A549 (cell line): ENCODE data around the gene SCG5.

Experiments used
- CEBPB ChIP-seq, 2 experiments: fragments of >200 bp in 1 of 2; sonication (Bioruptor Twin) in 1 of 2; formaldehyde crosslinking in 1 of 2; IDR thresholded peaks; 2 replicates each; pipeline ENCODE4 v1.6.1; 2012 to 2016
- CTCF ChIP-seq: fragments of >200 bp; sonication (Bioruptor Twin); formaldehyde crosslinking; IDR thresholded peaks from 3 replicates; pipeline ENCODE4 v1.5.1; 2016
- FOSB ChIP-seq: fragments of 250-450 bp; sonication (Bioruptor Pico); IDR thresholded peaks from 2 replicates; pipeline ENCODE4 v1.5.0; 2020; ENCODE audit warnings: mild to moderate bottlenecking, moderate library complexity
- HMGXB4 ChIP-seq: fragments of 250-450 bp; sonication (Bioruptor Pico); IDR thresholded peaks from 2 replicates; pipeline ENCODE4 v1.5.0; 2021; ENCODE audit warnings: mild to moderate bottlenecking, moderate library complexity, borderline replicate concordance
- JUN ChIP-seq, 2 experiments: fragments of >200 bp; sonication (Bioruptor Twin); formaldehyde crosslinking; IDR thresholded peaks; 2 replicates in 1 of 2; 3 replicates in 1 of 2; pipeline ENCODE4 v1.6.1; 2016 to 2017
- MAX ChIP-seq: IDR thresholded peaks from 2 replicates; pipeline ENCODE4 v1.6.1; 2012
- MYC ChIP-seq: IDR thresholded peaks from 2 replicates; pipeline ENCODE4 v1.6.1; 2012; ENCODE audit warnings: mild to moderate bottlenecking, inconsistent platforms, low read length, improper control_type of control experiment, borderline replicate concordance
- POLR2A ChIP-seq: IDR thresholded peaks from 2 replicates; pipeline ENCODE4 v1.6.1; 2012; ENCODE audit warnings: mild to moderate bottlenecking, low read length

- TF ChIP-seq CEBPB (IDR thresholded peaks at IDR 0.05): no peak
- no peak for TF ChIP-seq CTCF
- TF ChIP-seq FOSB (CRISPR knock-in tag): no peak
- TF ChIP-seq MYC: no peak
- TF ChIP-seq POLR2A: no peak
- no peak for TF ChIP-seq HMGXB4
- no peak for TF ChIP-seq MAX
- TF ChIP-seq JUN (IDR thresholded peaks at IDR 0.05): no peak
Observed at GRCh38 chr15:32716216-32716914, 74.9 kb downstream of the SCG5 start.
